Type B pancreatic cell (in vitro differentiated cells): ENCODE data around the gene RAD9A. TPM values are rescaled to one million over a fixed set of nuclear protein-coding genes. Genes with fewer than 3 reads are reported as not detected.

Experiments used
- DNase-seq: peaks from one replicate; pipeline ENCODE4 v3.0.0; 2021; ENCODE audit warnings: mixed read lengths; ENCODE audit not compliant: unreplicated experiment; ENCODE audit errors: extremely low spot score
- H3K27ac Mint-ChIP-seq: 2 replicates; pipeline ENCODE4 v1.8.0; 2021; ENCODE audit warnings: mild to moderate bottlenecking, mixed read lengths
- H3K27me3 Mint-ChIP-seq: 2 replicates; pipeline ENCODE4 v1.8.0; 2021; ENCODE audit warnings: mixed read lengths
- H3K36me3 Mint-ChIP-seq: 2 replicates; pipeline ENCODE4 v1.8.0; 2021; ENCODE audit warnings: mixed read lengths
- H3K4me1 Mint-ChIP-seq: one replicate; pipeline ENCODE4 v1.8.0; 2021; ENCODE audit warnings: mixed read lengths; ENCODE audit not compliant: unreplicated experiment
- H3K4me3 Mint-ChIP-seq: 2 replicates; pipeline ENCODE4 v1.8.0; 2021; ENCODE audit warnings: mild to moderate bottlenecking, mixed read lengths
- H3K9me3 Mint-ChIP-seq: 2 replicates; pipeline ENCODE4 v1.8.0; 2021; ENCODE audit warnings: mixed read lengths
- CTCF ChIP-seq: fragments of 200-600 bp; sonication (generic); conservative IDR thresholded peaks from 2 replicates; pipeline ENCODE4 v1.5.0; 2021; ENCODE audit warnings: antibody characterized with exemption, mild to moderate bottlenecking
- total RNA-seq: library from RNA; stranded (reverse); gene quantifications from 2 replicates; pipeline ENCODE4 v1.2.1, GENCODE V29; 2021; ENCODE audit warnings: low replicate concordance

Gene RAD9A
- total RNA-seq, 1 donor from 2014 or later, result 41.2 TPM

GRCh38 chr11:67441098-67441563 lies 49.3 kb downstream of the RAD9A start:
- Mint-ChIP-seq H3K9me3 (no peaks in the 10 kb centered on the region), H3K4me3 (no peak overlapping the region), H3K27ac (no peak overlapping the region), H3K4me1 (peaks cover 3% of the 10 kb centered on the region), H3K27me3 (no peaks in the 10 kb centered on the region), H3K36me3 (no peaks in the 10 kb centered on the region)
- no peak for TF ChIP-seq CTCF
- DNase-seq, result no peak

- H3K27ac Mint-ChIP-seq, result peak overlapping the region; percentile 84
- TF ChIP-seq CTCF, result no peak
- no peaks in the 10 kb centered on the region for H3K36me3 Mint-ChIP-seq
- DNase-seq, result no peak
- H3K9me3 Mint-ChIP-seq, result no peaks in the 10 kb centered on the region
- H3K4me1 Mint-ChIP-seq, result peaks cover 3% of the 10 kb centered on the region
- H3K27me3 Mint-ChIP-seq, result no peaks in the 10 kb centered on the region
- H3K4me3 Mint-ChIP-seq, result peak overlapping the region; percentile 88
Observed at GRCh38 chr11:67441731-67442351, 50.1 kb downstream of the RAD9A start.

- Mint-ChIP-seq H3K27ac (peak overlapping the region; percentile 84), H3K4me1 (peaks cover 3% of the 10 kb centered on the region), H3K27me3 (no peaks in the 10 kb centered on the region), H3K9me3 (no peaks in the 10 kb centered on the region), H3K36me3 (no peaks in the 10 kb centered on the region), H3K4me3 (peak overlapping the region; percentile 88)
- DNase-seq, result no peak
- TF ChIP-seq CTCF, result no peak
Observed at GRCh38 chr11:67442504-67443404, 51.0 kb downstream of the RAD9A start.

GRCh38 chr11:67445515-67445914 lies 53.7 kb downstream of the RAD9A start:
- Mint-ChIP-seq H3K4me3 (peak overlapping the region; percentile 69), H3K27me3 (no peaks in the 10 kb centered on the region), H3K9me3 (no peaks in the 10 kb centered on the region), H3K27ac (peak overlapping the region; percentile 83), H3K4me1 (peaks cover 3% of the 10 kb centered on the region), H3K36me3 (no peaks in the 10 kb centered on the region)
- no peak for DNase-seq
- no peak for TF ChIP-seq CTCF

Other genes starting within 250 kb of the RAD9A start
- 53.1 and 62.2 TPM in 2 replicates for gene GRK2, start 125.5 kb upstream of the RAD9A start, total RNA-seq
- gene ANKRD13D, start 102.7 kb upstream of the RAD9A start, total RNA-seq, result 70.5 and 80.9 TPM in 2 replicates
- gene SSH3, start 88.5 kb upstream of the RAD9A start, total RNA-seq, result 32.0 and 40.9 TPM in 2 replicates
- 15.0 and 29.4 TPM in 2 replicates for gene POLD4, start 38.4 kb upstream of the RAD9A start, total RNA-seq
- 3.2 and 6.7 TPM in 2 replicates for gene CLCF1, start 18.4 kb upstream of the RAD9A start, total RNA-seq
- 137 TPM in 2 replicates for gene PPP1CA, start 9.9 kb downstream of the RAD9A start, total RNA-seq
- gene TBC1D10C, start 12.1 kb downstream of the RAD9A start, total RNA-seq, result 0.87 TPM in 1 of 2 replicates, not detected in the other
- gene CARNS1, start 23.7 kb downstream of the RAD9A start, total RNA-seq, result 0.31 and 1.5 TPM in 2 replicates
- 55.5 and 57.0 TPM in 2 replicates for gene RPS6KB2, start 36.5 kb downstream of the RAD9A start, total RNA-seq
- 1.1 and 2.0 TPM in 2 replicates for gene PTPRCAP, start 45.7 kb downstream of the RAD9A start, total RNA-seq
- gene CORO1B, start 51.5 kb downstream of the RAD9A start, total RNA-seq, result 77.4 and 90.2 TPM in 2 replicates
- gene GPR152, start 60.7 kb downstream of the RAD9A start, total RNA-seq, result not detected in 2 replicates
- gene CABP4, start 63.4 kb downstream of the RAD9A start, total RNA-seq, result not detected in 2 replicates
- 41.7 and 46.6 TPM in 2 replicates for gene TMEM134, start 77.3 kb downstream of the RAD9A start, total RNA-seq
- gene AIP, start 91.0 kb downstream of the RAD9A start, total RNA-seq, result 32.4 and 47.6 TPM in 2 replicates
- 50.4 and 51.7 TPM in 2 replicates for gene PITPNM1, start 113.4 kb downstream of the RAD9A start, total RNA-seq
- 34.9 and 37.5 TPM in 2 replicates for gene CDK2AP2, start 116.2 kb downstream of the RAD9A start, total RNA-seq
- gene CABP2, start 131.5 kb downstream of the RAD9A start, total RNA-seq, result not detected in 2 replicates
- 1,009 and 1,011 TPM in 2 replicates for gene GSTP1, start 191.8 kb downstream of the RAD9A start, total RNA-seq
- gene NDUFV1, start 214.9 kb downstream of the RAD9A start, total RNA-seq, result 220 and 226 TPM in 2 replicates
- 10.3 and 16.0 TPM in 2 replicates for gene NUDT8, start 238.0 kb downstream of the RAD9A start, total RNA-seq
- gene TBX10, start 247.8 kb downstream of the RAD9A start, total RNA-seq, result not detected in 2 replicates